HG02852 (cell line): ENCODE data around the gene SSR2.
"Not testable (repeated sequence)": the region's sequence is repeated elsewhere in the genome, so short reads cannot be mapped to it uniquely, and the experiment has no call there.

Experiments
- ATAC-seq: cut with Tn5 transposase; IDR thresholded peaks from one replicate; pipeline ENCODE4 v1.9.1; 2021; ENCODE audit warnings: mild to moderate bottlenecking, moderate library complexity; ENCODE audit not compliant: unreplicated experiment

SSR2 gene

DNA sequence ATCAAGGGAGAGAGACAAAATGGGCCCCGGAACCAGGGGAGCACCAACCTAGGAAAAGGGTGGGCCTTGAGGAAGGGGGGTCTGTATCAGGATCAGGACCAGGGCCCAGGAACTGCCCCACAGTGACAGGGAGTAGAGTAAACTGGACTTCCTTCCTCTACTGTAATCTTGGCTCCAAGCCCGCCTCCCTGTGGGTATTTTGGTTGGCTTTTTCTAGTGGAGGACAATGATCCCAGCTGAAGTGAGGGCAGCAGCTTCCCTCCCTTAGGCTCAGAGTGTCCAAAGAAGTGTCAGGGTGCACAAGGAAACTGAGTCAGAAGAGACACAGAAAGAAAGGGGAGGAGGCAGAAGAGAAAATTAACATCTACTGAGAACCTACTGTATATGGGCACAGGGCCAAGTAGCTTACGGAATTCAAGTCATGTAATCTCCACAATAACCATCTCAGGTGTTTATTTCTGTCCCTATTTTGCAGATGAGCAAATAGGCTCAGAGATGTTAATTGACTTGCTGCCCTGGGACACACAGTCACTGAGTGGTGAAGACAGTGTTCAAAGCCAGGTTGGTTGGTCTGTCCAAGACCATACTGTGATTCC lies 28.0 kb upstream of the SSR2 start:
- ATAC-seq: no peak

DNA sequence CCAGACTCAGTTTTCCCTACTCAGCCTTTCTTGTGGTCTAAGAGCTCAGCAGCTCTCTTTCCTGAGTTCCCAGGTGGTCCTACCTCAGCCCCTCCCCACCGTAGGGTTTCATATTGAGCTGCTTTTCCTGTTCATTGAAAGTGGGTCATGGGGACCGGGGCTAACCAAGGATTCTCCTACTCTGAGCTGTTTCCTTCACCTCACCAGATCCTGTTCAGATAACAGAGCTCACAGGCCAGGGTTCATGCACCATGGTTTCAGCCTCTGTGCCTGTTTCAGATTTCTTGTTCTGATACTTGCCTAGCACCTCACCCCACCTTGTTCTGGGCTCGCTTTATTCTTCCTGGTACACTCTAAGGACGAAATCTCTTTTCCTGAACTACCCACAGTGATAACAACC lies 24.3 kb upstream of the SSR2 start:
- ATAC-seq: no peak

DNA sequence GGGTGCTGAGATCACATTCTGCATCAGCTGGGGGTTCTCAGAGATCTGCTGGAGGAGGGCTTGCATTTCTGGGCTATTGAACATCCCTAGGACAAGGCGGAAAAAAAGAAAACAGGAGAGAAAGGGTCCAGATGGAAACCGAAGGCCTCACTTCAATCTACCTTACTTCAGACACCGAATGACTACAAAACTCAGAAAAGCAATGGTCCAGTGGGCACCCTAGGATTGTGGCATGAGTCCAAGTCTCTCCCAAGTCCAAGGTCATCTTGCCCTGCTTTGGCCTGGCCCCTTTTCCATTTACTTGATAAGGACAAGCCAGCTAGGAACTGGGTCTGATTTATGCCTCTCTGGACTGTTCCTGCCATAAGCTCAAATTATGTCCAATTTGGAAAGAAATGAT lies 22.1 kb upstream of the SSR2 start:
- ATAC-seq: no peak

DNA sequence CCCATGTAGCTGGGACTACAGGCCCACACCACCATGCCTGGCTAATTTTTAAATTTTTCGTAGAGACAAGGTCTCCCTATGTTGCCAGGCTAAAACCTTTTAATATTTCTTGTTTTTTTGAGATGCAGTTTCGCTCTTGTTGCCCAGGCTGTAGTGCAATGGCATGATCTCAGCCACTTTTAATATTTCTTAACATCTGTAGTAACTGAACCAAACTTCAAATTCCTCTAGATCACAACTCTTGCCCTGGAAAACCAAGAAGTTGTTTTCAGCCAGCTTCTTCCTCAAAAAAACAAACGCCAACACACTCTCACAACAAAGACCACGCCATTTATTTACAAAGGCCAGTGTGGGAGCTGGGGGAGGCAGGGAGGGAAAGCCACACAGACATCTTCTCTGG lies 14.2 kb upstream of the SSR2 start:
- ATAC-seq: not testable (repeated sequence)

DNA sequence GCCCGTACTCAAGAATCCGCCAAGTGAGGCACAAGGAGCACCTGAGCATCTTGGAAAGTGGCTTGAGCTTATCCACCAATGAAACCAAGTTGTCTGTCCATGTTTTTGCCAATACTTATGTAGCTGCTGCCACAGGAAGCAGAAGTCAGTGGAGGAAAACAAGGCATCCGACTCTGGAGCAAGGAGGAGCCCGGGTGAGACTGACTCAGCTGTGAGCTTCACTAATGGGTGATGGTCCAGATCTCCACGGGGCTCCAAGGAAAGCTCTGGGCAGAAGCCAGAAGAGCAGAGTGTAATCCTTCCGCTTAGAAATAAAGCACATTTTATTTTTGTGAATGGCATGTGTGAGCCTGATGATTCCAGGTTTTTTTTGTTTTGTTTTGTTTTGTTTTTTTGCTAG lies 12.3 kb upstream of the SSR2 start:
- ATAC-seq: no peak

DNA sequence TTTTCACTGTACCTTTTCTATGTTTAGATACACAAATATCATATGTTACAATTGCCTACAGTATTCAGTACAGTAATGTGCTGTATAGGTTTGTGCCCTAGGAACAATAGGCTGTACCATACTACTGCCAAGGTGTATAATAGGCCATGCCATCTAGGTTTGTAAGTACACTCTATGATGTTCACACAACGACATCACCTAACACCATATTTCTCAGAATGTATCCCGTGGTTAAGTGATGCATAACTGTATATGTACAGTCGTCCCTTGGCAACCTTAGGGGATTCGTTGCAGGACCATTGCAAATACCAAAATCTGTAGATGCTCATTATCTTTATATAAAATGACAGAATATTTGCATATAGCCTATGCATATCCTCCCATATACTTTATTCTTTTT lies 5.8 kb upstream of the SSR2 start:
- no peak for ATAC-seq

DNA sequence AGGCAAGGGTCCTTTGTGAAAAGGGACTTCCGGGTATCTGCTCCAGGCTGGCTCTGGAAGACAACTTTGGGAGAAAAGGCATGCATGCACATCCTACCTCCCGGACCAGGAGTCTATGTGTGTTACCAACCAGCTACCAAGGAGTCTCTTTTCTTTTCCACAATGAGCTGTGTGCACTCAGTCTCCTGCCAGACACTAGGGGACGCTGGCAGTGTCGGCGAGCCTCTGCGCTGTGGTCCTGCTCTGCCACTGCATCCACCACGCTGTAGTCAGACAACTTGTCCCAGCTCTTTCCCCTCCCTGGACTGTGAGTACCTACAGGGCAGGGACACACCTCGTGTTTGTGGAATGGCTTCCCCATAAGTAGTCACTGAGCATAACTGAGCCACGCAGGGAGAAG lies 5.1 kb upstream of the SSR2 start:
- no peak for ATAC-seq

DNA sequence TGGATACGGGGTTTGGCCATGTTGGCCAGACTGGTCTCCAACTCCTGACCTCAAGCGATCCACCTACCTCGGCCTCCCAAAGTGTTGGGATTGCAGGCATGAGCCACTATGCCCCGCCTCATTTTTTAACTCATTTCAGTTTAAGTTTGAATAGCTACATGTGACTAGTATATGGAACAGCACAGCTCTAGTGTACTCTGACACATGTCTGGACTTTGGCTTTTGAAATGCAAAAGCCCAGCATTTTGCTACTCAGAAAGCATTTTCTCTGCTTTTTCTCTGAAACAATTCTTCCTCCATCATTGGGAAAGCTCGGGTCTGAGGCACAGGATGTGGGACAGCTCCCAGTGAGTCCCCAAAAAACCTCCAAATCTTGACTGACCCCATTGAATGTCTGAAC lies 4.0 kb upstream of the SSR2 start:
- ATAC-seq: no peak

DNA sequence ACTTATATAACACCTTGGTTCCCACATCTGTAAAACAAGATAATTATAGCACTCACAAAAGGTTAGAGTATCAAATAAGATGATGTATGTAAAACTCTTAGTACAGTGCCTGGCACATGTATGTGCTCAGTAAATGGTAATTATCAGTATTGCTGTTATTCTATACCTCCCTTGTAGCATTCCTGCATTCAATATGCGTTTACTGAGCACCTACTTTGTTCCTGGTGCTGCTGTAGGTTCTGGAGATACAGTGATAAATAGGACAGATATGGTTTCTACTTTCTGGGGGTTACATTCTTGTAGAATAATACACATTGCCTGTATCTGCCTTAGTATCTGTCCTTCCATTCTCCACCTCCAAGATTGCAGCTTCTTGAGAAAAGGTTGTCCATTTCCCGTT lies 1.2 kb upstream of the SSR2 start:
- no peak for ATAC-seq

DNA sequence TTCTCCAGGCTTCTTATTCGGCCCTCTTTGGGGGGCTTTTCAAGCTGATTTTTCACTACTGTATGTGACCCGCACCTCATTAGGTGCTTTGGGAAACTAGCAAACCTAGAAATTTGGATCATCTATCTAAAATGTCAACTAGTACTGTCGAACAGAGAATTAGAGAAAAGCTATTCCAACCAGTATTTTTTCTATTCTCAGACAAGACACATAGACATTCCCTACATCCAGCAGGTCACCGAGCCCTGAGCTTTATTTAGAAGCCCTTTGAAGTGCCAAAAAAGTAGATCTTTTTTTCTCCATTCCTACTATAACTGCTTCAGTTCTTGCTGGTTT lies 310 bp upstream of the SSR2 start:
- ATAC-seq: no peak

DNA sequence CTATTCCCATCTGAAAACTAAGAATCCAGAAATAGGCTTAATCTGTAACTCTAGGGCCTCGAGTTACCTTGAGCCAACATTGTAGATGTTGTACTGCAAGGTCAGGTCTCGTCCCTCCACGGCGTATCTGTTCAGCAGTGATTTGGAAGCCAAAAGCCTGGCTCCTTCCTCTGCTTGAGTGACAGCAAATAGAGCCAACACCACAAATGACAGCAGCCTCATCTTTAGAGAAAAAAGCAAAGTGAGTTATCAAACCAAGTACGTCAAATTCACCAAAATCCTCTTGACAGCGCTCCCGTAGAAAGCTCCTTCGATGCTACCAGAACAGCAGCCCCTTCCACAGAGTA lies 832 bp downstream of the SSR2 start:
- ATAC-seq: no peak

DNA sequence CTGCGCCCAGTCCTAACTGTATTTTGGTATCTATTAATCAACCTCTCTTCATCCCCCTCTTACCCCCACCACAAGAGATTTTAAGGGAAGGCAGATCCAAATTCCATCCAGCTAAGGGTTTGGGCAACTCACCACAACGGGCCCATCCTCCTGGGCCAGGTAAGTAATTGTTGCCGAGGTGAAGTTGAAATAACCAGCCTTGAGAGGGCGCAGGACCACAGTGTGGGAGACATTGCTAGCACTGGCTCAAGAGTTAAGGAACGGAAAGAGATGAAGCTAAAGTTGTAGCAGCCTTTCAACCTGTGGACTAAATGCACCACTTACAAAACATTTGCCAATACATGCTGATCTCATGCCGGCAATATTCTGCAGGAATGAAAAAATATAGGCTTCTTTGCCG lies 5.9 kb downstream of the SSR2 start:
- no peak for ATAC-seq

DNA sequence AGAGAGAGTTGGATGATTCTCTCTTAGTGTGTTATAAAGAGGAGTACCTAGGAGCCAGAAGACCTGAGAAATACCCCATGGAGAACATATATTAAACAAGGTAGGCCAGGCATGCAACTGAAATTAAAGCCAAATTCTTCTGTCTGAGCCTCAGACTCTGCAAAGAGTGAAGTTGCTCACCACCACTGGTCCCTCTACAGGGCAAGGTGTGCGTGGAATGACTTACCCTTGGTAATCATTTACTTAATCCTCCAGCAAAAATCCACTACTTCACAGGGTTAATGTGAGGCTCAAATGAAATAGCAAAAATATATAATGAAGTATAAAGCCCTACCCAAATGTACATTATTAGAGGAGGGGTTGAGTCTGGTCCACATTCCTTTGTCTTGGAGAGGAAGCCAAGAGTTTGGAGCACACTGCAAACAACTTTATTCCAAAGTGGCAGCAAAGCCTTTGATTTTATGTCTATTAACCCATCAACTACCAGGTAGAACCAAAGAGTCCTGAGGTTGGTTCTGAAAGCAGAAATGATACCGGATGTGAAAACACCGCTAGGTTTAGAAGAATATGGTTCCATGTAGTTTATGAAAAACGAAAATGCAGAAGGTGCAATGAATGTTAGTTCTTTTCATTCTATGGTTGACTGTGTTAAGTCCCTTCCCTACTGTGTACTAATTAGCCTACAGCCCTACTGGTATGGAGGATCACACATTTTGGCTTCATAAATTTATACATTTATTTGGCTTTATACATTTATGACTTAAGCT lies 8.5 kb downstream of the SSR2 start:
- ATAC-seq: peak; percentile 83

DNA sequence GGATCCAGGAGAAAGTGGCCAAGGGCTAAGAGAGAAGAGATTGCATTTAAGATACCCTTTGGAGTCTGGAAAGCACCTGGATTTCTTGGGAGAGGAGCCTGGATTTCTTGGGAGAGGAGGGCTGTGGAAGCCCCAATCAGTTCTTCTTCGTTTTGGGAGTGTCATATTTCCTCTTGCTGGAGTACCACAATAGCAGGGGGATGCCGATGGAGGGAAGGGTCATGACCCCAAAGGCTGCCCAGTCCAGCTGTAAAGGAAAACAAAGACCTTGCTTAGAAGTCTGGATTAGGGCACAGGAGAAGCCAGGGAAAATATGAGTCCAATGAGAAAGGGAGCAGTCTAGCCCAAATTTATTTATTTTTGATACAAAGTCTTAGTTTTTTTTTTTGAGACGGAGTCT lies 11.3 kb downstream of the SSR2 start:
- ATAC-seq: no peak

DNA sequence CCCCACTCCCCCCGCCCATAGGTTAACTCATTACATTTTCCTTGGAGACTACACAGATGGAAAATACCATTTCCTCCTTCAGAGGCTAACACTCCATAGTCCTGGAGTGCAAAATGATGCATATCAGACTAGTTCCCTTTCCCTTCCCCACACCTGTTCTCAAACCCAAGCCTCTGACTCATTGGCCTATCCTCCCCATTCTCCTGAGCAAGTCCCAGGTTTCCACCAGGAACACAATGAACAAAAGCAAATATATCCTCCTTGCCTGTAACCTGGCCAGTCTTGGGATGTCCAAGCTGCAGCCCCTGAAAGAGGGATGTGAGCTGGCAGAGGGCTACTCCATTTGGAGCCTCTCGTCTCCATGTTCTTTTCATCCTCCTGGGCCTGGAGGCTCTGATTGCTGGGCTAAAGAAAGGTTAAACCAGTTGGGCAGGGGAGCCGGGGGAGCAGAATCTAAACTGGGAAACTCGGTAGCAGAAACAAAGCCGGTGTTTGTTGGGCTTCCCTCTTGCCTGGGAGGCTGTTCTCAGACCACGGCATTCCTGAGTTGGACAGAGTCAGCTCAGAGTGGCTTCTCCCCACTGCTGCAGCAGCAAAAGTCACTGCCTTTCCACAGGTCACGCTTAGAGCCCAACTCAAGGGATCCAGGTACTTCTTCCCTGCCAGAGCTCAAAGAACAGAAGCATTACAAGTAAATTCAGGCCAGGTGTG lies 13.9 kb downstream of the SSR2 start:
- no peak for ATAC-seq

DNA sequence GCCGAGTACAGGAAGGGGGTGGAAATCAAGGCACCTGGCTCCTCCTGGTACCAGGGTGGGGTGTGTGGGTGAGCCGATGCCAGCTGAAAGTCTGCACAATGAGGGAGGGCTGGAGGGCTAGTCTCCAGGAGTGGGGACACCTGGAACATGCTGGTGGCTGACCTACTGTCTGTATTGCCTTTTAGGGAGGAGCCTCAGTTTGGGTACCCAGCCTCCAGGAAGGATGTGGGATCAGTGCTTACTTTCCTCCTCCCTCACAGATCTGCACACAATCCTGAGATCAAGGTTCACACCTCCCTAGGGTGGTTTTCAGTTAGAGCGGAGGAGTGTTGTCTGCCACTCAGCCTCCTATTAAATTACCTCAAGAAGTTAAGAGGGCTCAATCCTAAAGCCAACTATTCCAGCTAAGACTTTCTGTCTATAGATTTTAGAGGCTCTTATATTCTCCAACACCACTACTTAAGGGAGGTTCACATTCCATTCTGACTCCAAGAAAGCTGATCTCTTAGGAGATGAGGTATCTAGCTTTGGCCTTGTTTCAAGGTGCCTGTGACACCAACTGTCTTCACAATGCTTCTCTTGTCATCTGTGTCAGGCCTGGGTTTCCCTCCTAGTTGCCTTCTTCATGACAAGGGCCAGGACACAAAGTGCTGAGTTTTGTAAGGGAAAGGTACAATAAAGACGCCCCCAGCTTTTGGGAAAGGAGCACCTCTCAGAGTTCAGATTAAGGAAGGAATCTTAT lies 15.7 kb downstream of the SSR2 start:
- ATAC-seq: no peak

DNA sequence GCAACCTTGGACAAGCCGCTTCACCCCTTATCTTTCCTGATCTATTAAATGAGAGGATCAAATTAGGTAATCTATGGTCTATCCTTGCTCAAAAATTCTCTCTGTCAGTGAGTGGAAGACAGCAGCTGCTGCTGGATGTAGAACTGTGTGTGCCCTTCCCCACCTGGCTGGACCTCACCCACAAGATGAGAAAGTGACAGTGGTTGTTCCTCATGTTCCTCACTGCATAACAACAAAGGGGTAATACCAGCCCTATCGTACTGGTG lies 16.9 kb downstream of the SSR2 start:
- no peak for ATAC-seq

DNA sequence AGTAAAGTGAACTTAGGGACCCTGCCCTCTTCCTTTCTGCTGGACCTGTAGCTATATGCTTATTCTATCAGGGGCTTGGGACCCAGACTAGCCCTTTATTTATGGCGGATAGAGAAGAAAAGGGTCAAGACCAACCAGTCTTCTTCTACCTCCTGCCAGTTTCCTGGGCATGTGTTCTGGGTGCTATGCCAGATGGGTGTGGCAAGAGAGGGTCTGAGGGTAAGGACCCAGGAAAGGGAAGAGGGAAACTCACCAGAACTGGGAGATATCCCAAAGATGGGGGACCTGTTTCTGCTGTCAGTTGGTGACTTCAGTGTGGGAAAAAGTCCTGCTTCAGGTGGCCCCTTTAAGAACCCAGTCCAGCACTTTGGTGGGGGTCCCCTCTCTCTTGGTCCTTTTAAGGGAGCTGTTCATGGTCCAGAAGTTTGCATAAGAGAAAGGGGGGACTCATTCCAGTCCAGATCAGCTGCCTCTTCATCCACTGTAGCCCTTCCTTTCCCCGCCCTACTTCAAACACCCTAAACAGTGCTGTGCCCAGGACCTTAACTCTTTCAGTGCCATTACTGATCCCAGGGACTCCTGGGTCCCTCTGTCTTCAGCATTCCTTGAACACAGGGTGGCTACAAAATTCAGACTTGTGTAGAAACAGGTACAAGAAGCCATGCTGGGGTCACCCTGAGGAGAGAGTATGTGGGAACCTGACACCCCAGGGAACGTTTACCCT lies 18.4 kb downstream of the SSR2 start:
- ATAC-seq: no peak

DNA sequence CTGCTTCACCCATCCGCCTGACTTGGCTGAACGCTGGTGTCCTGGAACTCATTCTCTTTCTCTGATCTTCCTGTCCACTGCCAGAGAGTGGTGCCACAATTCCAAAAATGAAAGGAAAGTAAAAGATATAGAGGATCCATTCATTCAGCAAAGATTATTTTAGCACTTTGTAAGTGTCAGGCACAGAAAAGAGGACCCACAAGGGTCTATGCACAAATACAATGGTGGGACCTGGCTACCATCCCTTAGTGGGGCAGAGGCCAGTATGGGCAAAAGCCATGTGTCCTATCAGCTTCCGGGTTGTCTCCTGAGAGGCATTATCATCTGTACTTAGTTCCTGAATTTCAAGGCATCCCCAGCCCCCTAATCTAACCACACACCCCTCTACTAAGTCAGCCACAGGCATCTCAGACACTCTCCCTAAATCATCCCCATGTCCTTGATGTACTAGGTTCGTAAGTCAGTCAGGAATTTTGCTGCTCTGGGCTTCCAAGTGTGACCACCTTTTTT lies 19.0 kb downstream of the SSR2 start:
- ATAC-seq: no peak

DNA sequence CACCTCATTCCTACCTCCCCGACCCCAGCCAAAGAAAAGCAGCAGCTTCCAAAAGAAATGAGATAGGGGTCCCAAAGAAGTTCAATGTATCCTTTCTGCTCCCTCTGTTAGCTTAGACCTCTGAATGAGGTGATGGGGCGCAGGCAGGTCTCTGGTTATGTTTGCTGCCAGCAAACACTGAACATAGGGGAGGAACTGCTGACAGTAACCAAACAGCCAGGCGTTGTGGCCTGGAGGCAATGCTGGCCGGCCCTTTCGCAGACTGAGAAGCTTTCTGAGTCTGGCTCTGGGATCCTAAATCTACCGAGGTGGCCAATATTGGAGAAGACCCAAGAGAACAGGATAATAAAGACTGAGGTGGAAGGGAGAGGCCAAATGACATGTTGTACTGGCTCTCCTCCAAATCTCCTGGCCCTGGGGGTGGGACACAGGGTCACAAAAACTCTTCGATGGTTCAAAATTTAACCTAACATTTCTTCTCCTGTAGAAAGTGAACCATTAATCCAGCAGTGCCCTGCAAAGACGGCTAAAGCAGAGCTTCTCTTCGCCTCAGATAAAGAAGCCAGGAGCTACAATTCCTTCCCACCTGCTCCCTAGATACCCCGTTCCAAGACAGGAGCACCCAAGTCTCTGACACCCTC lies 19.6 kb downstream of the SSR2 start:
- no peak for ATAC-seq

DNA sequence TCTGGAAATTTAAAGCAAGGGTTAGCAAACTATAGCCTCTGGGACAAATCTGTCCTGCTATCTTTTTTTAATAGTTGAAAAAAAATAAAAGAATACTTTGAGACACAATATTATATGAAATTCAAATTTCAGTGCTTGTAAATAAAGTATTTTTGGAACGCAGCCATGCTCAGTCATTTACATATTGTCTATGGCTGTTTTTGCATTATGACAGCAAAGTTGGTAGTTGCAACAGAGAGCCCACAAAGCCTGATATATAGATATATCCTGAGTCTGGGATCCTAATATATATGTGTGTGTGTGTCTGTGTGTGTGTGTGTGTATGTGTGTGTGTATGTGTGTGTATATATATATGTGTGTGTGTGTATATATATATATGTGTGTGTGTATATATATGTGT lies 20.8 kb downstream of the SSR2 start:
- ATAC-seq: no peak
